ENCODE results near the gene UVSSA. TPM values are rescaled to one million over a fixed set of nuclear protein-coding genes. Genes with fewer than 3 reads are reported as not detected.

UVSSA gene
- total and polyA plus RNA-seq, 8 donors = 9.2 to 30.9 (median 14.5) TPM

DNA sequence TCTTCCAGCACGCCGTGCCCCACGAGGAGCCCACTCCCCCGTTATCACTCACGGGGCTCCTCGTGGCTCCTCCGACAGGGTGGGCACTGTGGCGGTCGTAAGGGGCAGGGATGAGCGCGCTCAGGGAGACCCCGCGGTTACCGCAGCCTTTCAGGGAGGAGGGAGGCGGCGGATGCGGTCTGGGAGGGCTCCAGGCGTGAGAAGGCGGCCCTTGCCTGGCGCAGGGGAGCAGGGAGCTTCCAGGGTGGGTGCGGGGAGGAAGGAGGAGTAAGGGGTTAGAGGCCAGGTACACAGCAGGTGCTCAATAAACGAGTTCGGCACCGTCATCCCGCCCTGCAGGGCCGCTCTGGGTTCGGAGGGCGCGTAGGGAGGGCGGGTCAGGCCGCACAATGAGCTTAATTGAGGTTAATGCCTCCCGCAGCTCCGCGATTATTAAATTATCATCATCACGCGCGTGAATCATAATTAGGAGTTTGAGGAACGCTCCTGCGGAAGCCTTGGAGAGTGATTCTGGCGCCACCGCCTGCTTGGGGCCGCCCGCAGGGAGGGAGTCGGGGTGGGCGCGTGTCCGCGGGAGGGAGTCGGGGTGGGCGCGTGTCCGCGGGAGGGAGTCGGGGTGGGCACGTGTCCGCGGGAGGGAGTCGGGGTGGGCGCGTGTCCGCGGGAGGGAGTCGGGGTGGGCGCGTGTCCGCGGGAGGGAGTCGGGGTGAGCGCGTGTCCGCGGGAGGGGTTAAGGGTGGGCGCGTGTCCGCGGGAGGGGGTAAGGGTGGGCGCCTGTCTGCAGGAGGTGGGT is 66.9 kb downstream of the UVSSA start:
- Histone ChIP-seq H3K27me3 (peaks cover 0 to 26% (median 3%) of the 10 kb centered on the region in 4 donors), H3K9me3 (no peaks in the 10 kb centered on the region), H3K4me1 (no peaks in the 10 kb centered on the region), H3K27ac (no peak overlapping the region), H3K4me3 (no peak overlapping the region), H3K36me3 (no peaks in the 10 kb centered on the region)
- no peak for ATAC-seq
- FAIRE-seq = no peak
- 12 to 19% methylated on average over 47 to 71 of the region's 77 CpGs for WGBS, 2 donors
- DNase-seq = peak in 1 of 6 donors; percentile 6
- intact Hi-C loops (cut with DNase I) = no loop called here
- TF ChIP-seq, protein P1, sequence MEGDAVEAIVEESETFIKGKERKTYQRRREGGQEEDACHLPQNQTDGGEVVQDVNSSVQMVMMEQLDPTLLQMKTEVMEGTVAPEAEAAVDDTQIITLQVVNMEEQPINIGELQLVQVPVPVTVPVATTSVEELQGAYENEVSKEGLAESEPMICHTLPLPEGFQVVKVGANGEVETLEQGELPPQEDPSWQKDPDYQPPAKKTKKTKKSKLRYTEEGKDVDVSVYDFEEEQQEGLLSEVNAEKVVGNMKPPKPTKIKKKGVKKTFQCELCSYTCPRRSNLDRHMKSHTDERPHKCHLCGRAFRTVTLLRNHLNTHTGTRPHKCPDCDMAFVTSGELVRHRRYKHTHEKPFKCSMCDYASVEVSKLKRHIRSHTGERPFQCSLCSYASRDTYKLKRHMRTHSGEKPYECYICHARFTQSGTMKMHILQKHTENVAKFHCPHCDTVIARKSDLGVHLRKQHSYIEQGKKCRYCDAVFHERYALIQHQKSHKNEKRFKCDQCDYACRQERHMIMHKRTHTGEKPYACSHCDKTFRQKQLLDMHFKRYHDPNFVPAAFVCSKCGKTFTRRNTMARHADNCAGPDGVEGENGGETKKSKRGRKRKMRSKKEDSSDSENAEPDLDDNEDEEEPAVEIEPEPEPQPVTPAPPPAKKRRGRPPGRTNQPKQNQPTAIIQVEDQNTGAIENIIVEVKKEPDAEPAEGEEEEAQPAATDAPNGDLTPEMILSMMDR (IDR thresholded peaks at IDR 0.05) = no peak

DNA sequence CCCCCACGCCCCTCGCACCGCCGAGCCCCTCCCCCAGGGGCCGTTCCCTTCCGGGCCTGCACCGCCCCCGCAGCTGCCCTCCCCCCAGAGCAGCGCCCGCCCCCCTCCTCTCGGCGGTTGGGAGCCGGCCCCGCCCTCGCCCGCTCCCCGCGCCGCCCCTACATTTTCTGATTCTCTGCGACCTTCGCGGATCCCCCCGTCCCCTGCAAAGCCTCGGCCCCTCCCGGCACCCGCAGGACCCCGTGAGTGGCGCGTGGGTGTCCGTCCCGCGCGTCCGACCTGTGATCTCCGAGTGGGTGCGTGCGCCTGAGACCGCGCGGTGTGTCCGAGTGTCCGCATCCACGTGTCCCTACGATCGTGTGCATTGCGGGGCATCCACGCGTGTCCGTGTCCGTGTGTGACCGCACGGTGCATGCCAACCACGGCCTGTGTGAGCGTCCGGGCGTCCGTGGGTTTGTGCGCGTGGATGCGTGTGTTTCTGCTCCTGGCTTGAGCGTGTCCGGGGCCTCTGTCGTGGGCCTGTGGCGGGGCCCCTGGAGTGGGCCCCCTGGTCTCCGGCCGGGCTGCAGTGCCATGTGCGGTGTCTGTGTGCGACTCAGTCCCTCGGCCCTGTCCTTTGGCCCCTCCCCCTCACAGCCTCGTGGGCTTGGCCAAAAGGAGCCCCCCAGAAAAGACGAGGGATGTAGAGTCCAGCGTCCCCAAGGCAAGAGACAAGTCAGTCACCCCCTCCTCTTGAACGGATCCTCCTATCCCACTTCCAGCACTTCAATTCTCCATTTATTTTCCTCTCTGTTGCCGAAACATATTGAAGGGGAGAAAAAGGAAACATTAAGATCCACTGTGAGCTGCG is 68.0 kb downstream of the UVSSA start:
- Histone ChIP-seq H3K36me3 (no peaks in the 10 kb centered on the region), H3K27me3 (peaks cover 0 to 18% (median 3%) of the 10 kb centered on the region in 4 donors), H3K4me1 (no peaks in the 10 kb centered on the region), H3K27ac (no peak overlapping the region), H3K9me3 (no peaks in the 10 kb centered on the region), H3K4me3 (no peak overlapping the region)
- intact Hi-C loops (cut with DNase I) = no loop called here
- WGBS, 2 donors = 35 to 36% methylated on average over 59 to 68 of the region's 75 CpGs
- no peak for FAIRE-seq
- no peak for ATAC-seq
- TF ChIP-seq, protein P1 (IDR thresholded peaks at IDR 0.05) = no peak
- peak in 3 of 6 donors; percentile 10 to 50 (median 42) for DNase-seq

- H3K4me1 ChIP-seq = no peaks in the 10 kb centered on the region
- intact Hi-C loops (cut with DNase I) = no loop called here
- peaks cover 0 to 18% (median 3%) of the 10 kb centered on the region in 4 donors for H3K27me3 ChIP-seq
- no peak for ATAC-seq
- no peak for FAIRE-seq
- peak in 1 of 6 donors; percentile 2 for DNase-seq
- no peak overlapping the region for H3K4me3 ChIP-seq
- TF ChIP-seq, protein P1 (IDR thresholded peaks at IDR 0.05) = no peak
- H3K36me3 ChIP-seq = no peaks in the 10 kb centered on the region
- 23 to 27% methylated on average over 13 of the region's 13 CpGs for WGBS, 2 donors
- no peaks in the 10 kb centered on the region for H3K9me3 ChIP-seq
- no peak overlapping the region for H3K27ac ChIP-seq
Observed at GRCh38 chr4:1415681-1415981, 68.6 kb downstream of the UVSSA start.

DNA sequence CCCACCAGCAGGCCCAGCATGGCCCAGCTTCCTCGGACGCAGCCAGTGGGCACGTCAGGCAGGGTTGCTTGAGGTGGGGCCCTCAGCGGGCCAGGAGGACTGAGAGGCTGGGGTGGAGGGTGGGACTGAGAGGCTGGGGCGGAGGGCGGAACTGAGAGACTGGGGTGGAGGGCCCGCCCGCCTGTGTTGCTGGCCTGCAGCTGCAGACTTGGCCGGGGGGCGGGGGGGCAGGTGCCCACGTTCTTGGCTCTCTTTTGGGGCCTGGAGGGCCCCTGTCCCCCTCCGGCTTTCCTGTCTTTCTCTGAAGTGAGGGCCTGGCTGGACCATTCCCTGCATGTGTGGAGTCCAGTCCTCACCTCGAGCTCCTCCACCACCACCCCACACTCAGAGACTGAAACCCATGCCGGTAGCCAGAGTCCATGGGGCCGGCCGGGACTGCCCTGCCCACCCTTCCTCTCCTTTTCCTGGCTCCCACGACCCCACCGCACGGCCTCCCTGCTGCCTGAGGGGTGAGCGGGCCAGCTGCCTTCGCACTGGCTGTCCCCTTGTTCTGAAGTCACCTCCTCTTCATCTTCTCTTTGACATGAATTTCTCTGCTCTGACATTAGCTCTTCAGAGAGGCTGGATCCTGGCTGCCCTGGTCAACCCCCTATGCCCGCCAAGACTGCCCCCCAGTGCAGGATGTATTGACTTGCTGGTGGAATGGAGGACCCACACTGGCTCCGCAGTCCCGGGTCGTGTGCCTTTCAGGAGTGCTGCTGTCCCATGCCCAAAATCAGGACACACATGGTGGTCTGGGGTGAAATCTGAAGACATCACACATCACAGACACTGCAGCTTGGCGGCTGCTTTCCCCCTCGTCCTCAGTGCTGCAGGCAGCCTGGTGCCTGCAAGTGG is 69.3 kb downstream of the UVSSA start:
- TF ChIP-seq, protein P1 (IDR thresholded peaks at IDR 0.05) = no peak
- peaks cover 0 to 18% (median 3%) of the 10 kb centered on the region in 4 donors for H3K27me3 ChIP-seq

More for the DNA sequence above, 69.3 kb downstream of the UVSSA start:
- 41 to 53% methylated on average over 23 to 27 of the region's 27 CpGs for WGBS, 2 donors
- H3K4me1 ChIP-seq = no peaks in the 10 kb centered on the region
- ATAC-seq (no peak), DNase-seq (peak in 3 of 6 donors; percentile 7 to 58 (median 51)), FAIRE-seq (no peak)
- no peaks in the 10 kb centered on the region for H3K9me3 ChIP-seq
- intact Hi-C loops (cut with DNase I) = no loop called here
- H3K36me3 ChIP-seq = no peaks in the 10 kb centered on the region
- H3K4me3 ChIP-seq = no peak overlapping the region
- no peak overlapping the region for H3K27ac ChIP-seq

Measured in pancreas (tissue), 10 donors.